T-helper 22 cell (primary cell): ENCODE measurements around the gene TEDC2.
"Not testable (repeated sequence)": the region's sequence is repeated elsewhere in the genome, so short reads cannot be mapped to it uniquely, and the experiment has no call there.

Source experiments
- DNase-seq: peaks from one replicate; pipeline ENCODE4 v3.0.0-alpha.2; 2020; ENCODE audit warnings: low read depth

TEDC2 gene

GRCh38 chr16:2438121-2438520, 21.8 kb upstream of the TEDC2 start:
- DNase-seq, result no peak

DNA sequence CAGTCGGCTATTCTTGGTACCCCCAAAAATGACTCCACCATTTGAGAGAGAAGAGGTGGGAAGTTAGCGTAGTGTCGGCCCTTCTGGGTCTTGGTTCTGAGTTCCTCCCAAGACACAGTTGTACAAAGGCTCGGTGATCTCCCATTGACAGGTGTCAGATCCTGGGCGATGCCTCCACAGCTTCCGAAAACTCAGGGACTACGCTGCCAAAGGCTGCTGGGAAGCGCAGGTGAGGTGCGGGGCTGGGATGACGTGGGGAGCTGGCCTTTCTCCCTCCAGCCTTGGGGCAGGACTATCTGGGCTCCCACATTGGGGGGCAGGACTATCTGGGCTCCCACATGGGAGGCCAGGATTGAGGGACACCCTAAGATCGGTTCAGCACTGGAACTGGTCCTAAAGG, 20.3 kb upstream of the TEDC2 start:
- DNase-seq, result no peak

DNA sequence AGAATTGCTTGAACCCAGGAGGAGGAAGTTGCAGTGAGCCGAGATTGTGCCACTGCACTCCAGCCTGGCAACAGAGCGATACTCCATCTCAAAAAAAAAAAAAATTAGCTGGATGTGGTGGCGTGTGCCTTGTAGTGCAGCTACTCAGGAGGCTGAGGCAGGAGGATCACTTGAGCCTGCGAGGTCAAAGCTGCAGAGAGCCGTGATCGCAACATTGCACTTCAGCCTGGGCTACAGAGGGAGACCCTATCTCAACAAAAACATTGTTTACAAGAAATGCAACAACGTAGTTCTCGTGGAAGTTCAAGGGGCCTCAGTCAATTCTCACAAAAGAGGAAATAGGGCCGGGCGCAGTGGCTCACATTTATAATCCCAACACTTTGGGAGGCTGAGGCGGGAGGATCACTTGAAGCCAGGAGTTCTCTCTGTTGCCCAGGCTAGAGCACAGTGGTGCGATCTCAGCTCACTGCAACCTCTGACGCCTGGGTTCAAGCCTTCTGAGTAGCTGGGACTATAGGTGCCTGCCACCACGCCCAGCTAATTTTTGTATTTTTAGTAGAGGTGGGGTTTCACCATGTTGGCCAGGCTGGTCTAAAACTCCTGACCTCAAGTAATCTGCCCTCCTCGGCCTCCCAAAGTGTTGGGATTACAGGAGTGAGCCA, 18.6 kb upstream of the TEDC2 start:
- not testable (repeated sequence) for DNase-seq

GRCh38 chr16:2443555-2443954, 16.4 kb upstream of the TEDC2 start:
- DNase-seq, result no peak

DNA sequence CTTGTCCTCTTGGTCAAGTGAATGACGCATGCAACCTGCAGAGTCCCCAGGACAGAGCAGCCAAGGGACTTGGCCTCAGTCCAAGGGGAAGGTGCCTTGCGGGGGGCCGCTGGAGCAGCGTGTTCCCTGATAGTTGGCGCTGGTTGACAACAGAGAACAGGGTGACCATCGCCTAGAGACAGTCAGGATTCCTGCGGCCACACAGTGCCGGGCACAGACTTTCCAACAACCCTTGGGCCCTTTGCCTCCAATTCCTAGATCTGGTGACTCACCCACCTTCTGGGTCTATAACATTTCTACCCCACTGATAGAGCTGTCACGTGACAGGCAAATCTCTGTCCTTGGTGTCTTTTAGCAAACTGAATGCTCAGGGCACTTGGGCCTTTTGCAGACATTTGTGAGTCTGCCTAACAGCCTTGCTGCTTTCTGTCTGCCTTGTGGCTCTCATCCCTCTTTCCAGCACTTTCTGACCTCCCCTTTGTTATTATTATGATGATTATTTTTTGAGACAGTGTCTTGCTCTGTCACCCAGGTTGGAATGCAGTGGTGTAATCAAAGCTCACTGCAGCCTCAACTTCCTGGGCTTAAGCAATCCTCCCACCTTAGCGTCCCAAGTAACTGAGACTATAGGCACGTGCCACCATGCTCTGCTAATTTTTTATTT, 11.9 kb upstream of the TEDC2 start:
- DNase-seq, result no peak

DNA sequence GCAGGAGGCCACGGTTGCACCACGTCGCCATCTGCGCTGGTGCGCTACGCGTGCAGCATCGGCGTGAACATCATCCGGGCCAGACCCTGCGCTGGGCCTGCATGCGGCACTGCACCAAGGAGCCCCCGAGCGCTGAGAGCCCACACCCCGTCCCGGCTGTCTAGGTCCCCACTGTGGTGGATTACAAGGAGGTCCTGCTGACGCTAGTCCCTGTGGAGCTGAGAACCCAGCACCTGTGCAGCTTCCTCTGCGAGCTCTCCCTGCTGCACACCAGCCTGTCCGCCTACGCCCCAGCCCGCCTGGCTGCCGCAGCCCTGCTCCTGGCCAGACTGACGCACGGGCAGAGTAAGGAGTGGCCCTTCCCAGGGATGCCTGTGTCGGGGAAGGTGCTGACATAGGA, 10.8 kb upstream of the TEDC2 start:
- DNase-seq, result no peak

GRCh38 chr16:2450535-2450934, 9.4 kb upstream of the TEDC2 start:
- no peak for DNase-seq

DNA sequence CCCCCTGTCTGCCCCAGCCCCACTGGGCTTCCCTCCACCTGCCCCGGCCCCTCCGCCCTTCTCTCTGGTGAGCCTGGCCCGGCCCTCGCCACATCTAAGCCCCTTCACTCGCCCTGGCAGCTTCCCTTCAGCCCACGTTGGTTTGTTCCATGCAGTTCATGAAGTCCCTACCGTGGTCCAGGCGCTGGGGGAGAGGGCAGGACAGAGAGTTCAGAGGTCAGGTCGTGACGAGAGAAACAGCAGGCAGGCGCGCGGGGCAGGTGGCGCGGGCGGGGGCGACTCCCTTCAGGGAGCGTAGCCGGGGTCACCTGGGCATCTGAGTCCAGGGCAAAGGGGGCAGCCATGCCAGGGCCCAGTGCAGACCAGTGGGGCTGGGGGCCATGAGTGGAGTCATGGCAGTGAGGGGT, 8.9 kb upstream of the TEDC2 start:
- no peak for DNase-seq

- DNase-seq, result no peak
Measured at GRCh38 chr16:2451851-2452320, 8.0 kb upstream of the TEDC2 start.

DNA sequence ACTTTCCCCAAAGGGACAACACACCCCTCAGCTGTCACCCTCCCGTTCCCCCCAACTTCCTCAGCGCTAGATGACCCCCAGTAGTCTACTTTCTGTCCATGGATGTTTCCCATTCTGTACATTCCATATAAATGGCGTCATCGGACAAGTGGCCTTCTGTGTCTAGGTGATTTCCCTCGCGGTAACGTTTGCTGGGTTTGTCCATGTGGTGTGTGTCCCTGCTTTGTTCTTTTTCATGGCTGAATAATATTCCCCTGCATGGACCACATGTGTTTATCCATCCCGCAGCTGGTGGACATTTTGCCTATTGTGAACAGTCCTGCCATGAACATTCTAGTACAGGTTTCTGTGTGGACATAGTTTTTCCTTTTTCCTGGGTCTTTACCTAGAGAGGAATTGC, 7.3 kb upstream of the TEDC2 start:
- no peak for DNase-seq

- no peak for DNase-seq
Measured at GRCh38 chr16:2455081-2455845, 4.6 kb upstream of the TEDC2 start.

DNA sequence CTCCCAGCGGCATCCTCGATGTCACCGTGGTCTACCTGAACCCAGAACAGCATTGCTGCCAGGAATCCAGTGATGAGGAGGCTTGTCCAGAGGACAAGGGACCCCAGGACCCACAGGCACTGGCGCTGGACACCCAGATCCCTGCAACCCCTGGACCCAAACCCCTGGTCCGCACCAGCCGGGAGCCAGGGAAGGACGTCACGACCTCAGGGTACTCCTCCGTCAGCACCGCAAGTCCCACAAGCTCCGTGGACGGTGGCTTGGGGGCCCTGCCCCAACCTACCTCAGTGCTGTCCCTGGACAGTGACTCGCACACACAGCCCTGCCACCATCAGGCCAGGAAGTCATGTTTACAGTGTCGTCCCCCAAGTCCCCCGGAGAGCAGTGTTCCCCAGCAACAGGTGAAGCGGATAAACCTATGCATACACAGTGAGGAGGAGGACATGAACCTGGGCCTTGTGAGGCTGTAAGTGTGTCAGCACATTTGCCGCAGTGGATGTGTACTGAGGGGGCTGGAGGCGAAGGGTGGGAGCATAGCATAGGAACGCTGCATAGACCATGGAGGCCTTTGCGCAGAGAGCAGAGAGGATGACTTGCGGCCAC, 3.3 kb upstream of the TEDC2 start:
- DNase-seq, result no peak

GRCh38 chr16:2457267-2457666, 2.6 kb upstream of the TEDC2 start:
- no peak for DNase-seq

DNA sequence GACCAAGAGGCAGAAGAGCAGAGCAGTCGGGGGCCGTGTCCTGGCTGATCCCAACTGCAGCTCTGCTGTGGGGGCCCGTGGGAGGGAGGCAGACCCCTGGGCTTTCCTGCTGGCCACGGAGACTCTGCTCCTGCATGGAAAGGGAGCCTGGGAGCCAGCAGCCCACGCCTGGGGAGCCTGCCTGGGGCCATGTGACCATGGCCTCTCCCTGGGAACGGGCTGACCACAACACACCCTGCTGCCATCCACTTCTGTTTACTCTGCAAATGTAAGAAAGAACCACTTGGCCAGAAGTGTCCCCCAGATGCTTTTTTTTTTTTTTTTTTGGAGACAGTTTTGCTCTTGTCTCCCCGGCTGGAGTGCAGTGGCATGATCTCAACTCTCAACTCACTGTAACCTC, 2.0 kb upstream of the TEDC2 start:
- DNase-seq, result no peak

GRCh38 chr16:2458887-2459646, 842 bp upstream of the TEDC2 start:
- DNase-seq, result no peak

GRCh38 chr16:2460391-2460713, 443 bp downstream of the TEDC2 start:
- DNase-seq, result no peak

GRCh38 chr16:2460916-2461315, 1.0 kb downstream of the TEDC2 start:
- no peak for DNase-seq

DNA sequence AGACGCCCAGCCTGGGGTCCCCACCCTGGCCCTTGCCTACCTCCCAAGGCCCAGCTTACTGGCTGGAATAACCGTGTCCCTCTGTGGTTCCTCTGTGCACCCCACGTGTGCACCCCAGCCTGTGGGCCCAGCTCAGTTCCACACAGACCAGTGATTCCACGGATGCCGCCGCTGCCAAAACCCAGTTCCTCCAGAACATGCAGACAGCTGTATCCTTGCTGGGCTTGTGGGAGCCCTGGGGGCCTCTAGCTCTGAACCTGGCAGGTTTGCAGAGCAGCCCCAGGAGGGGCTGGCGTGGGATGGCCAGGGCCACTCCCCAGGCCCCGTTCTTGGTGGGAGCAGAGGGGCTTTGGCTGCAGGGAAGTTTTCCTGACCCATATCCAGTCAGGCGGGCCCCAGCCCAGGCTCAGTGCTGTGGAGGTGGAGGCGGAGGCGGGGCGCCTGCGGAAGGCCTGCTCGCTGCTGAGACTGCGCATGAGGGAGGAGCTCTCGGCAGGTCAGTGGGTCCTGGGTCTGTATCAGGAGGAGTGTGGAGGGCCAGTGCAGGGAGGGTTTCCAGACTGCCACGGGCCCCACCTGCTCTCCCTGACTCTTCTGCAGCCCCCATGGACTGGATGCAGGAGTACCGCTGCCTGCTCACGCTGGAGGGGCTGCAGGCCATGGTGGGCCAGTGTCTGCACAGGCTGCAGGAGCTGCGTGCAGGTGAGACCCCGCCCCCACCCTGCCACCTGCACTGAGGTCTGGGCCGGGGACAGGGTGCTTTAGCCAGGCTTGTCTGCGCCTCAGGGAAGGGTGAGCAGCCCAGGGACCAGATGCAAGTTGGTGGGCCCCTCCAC, 2.3 kb downstream of the TEDC2 start:
- DNase-seq, result no peak

DNA sequence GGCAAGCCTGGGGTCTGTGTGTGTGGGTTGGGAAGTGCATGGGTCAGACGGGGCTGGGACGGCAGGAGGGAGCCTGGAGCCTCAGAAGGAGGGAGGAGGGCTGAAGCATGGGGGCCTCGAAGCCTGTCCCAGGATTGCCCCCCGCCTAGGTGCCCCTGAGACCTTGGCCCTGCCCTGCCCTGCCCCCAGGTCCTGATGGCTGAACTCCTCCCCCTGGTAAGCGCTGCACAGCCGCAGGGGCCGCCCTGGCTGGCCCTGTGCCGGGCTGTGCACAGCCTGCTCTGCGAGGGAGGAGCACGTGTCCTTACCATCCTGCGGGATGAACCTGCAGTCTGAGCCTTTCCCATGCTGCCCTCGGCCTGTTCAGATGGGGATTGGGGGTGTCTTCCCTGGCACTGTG, 4.4 kb downstream of the TEDC2 start:
- DNase-seq, result no peak

DNA sequence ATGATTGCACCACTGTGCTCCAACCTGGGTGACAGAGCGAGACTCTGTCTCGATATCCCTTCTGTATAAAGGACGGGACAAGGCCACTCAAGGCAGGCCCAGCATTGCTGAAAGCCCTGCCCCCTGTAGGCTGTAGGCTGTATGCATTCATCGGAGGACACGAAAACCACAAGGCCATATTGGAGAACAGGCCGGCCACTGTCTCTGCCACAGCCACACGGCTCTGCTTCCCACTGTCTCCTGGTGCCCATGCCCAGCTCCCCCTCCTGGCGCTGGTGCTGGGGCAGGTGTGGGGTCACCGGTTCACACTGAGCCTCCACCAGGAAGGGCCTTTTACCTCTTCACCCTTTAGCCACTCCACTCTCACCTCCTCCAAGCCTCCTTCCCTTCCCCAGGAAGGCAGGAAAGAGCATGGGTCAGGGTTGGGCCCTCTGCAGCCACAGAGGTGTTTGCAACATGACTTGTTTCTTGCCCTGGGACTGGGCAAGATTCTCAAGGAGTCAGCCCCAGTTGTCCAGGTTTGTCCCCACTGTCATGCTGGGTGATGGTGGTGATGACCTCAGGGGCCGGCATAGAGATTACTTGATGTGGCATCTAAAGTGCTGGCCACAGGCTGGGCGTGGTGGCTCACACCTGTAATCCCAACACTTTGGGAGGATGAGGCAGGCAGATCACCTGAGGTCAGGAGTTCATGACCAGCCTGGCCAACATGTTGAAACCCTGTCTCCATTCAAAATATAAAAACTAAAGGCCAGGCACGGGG, 5.9 kb downstream of the TEDC2 start:
- no peak for DNase-seq
